HG03439 (cell line): Measurements from ENCODE around the gene PDXDC1.
A peak's percentile ranks its signal among the peaks of the same experiment; 100 is the strongest.
"Not testable (repeated sequence)": the region's sequence is repeated elsewhere in the genome, so short reads cannot be mapped to it uniquely, and the experiment has no call there.

Experiments used
- ATAC-seq: cut with Tn5 transposase; IDR thresholded peaks from one replicate; pipeline ENCODE4 v1.9.1; 2021; ENCODE audit warnings: mild to moderate bottlenecking, moderate library complexity; ENCODE audit not compliant: unreplicated experiment

Gene PDXDC1

DNA sequence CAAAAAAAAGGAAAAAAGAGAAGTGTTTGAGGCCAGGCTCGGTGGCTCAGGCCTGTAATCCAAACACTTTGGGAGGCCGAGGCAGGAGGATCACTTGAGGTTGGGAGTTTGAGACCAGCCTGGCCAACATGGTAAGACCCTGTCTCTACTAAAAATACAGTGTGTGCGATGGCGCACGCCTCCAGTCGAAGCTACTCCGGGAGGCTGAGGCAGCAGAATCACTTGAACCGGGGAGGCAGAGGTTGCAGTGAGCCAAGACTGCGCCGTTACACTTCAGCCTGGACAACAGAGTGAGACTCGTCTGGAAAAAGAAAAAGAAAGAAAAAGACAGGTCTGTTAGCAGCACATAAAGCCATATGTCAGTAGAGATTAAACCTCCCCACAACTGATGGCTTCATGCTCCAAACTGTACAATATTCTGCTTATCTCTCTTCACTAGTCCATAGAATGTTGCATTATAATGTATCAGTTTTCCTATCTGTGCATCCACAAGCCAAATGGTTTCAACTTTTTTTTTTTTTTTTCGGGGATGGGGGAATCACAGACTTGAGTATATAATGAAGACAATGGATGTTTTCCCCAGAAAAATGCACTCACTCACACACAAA, 3.1 kb upstream of the PDXDC1 start:
- ATAC-seq, result not testable (repeated sequence)

DNA sequence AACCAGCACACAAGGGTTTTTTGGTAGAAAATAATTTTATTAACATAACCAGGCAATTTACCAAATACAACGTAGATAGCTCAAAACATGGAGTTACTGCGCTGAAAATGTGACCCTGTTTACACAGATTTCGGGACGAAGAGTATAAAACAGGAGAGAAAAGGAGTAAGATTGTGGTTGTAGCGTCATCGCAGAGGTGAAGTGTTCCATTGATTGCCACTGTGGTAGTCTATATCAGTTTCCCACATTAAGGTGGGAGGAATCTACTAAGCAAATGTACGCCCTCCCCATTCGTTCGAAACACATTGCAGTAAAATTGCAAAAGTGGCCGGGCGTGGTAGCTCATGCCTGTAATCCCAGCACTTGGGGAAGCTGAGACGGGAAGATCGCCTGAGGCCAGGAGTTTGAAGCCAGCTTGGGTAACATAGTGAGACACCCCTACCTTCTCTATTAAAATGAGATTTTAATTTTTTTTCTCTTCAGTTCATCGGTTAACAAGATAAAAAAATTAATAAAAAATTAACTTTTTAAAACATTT, 972 bp upstream of the PDXDC1 start:
- ATAC-seq, result not testable (repeated sequence)

DNA sequence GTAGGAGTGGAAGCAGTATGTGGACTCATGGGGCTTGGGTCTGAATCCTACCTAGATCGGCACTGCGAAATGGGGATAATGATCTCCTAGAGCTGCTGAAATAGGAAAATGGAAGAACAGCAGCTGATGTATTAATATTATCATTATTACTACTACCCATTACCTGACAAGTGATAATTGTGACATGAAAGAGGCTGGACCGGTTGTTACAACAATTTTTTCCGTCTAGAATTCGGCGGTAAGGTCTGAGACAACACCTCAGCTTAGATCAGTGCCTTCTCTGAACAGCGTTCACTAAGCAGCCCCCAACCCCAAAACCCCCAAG, 533 bp upstream of the PDXDC1 start:
- not testable (repeated sequence) for ATAC-seq

DNA sequence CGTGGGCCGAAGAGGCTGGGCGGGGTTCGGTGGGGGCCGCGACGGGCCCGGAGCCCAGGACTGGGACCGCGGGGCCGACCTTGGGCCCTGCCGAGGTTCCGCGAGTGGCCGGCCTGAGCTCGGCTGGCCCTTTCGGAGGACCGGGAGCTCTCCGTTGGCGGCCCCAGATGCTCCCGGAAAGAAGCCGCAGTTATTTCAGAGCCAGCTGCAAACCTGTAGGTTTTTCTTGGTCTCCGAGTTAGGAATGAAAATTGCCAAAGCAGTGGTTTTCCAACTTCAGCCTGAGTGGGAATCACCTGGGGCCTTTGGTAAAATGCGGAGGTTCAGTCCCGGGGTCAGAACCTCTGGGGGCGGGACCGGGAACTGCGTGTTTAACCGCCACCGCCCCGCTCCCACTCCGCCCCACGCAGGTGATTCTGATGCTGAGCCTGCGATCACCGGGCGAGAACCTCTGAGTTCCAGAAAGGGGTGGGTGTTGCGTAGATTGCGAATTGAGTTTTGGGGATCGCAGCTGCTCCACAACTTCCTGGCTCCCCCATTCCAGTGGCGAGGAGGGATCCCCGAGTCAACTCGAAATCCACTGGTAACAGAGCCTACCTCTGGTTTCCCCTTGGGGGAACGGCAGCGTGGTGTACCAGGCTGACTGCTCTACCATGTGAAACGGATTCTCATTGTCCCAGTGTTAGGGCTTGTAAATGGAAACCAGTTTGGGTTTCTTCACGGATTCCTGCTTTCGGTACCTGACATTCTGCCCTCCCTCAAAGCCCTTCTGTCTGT, 780 bp downstream of the PDXDC1 start:
- peak; percentile 21 for ATAC-seq

DNA sequence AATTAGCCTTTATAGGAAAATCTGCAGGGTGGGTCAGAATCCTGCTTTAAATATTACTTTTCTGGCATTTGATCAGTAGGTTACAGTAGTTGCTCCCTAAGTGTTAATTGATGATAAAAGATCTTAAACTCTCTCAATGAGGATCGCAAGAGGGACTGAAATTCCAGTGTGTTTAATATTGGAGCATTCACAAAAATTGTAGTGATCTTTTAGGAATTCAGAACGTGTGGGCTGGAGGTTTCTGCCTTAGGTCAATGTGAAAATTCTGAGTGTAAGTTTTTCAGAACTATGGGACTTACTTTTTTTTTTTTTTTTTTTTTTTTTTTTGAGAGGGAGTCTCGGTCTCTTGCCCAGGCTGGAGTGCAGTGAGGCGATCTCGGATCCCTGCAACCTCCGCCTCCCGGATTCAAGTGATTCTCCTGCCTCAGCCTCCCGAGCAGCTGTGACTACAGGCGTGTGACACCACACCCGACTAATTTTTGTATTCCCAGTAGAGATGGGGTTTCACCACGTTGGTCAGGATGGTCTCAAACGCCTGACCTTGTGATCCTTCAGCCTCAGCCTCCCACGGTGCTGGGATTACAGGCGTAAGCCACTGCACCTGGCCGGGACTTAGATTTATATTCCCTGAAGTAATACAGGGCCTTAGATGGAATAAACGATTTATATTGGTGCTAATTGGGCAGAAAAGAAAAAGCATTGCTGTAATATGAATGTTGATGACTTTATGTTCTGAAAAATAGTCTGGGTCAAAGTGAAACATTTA, 2.3 kb downstream of the PDXDC1 start:
- not testable (repeated sequence) for ATAC-seq

DNA sequence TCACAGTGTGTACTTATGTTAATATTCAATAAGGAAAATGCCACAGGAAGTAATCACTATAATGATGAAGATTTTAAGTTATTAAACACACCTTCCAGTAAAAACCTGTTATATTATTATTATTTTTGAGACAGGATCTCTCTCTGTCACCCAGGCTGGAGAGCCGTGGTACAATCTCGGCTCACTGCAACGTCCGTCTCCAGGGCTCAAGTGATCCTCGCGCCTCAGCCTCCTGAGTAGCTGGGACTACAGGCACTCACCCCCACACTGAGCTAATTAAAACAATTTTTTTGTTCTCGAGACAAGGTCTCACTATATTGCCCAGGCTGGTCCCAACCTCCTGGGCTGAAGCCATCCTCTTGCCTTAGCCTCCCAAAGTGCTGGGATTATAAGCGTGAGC, 3.5 kb downstream of the PDXDC1 start:
- not testable (repeated sequence) for ATAC-seq

DNA sequence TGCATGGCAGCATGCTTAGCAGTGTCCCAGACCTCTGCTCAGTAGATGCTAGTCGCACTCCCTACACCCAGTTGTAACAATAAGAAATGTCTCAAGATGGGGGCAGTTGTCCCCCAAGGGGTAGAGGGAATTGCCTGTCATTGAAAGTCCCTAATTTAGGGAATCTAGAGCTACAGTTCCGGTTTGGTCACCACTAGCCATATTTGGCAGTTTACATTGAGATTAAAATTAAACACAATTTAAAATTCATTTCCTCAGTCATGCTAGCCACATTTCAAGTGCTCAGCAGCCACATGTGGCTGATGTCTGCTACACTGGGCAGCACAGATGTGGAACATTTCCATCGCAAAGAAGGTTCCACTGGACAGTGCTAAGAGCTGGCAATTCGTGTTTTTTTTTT, 4.1 kb downstream of the PDXDC1 start:
- not testable (repeated sequence) for ATAC-seq

DNA sequence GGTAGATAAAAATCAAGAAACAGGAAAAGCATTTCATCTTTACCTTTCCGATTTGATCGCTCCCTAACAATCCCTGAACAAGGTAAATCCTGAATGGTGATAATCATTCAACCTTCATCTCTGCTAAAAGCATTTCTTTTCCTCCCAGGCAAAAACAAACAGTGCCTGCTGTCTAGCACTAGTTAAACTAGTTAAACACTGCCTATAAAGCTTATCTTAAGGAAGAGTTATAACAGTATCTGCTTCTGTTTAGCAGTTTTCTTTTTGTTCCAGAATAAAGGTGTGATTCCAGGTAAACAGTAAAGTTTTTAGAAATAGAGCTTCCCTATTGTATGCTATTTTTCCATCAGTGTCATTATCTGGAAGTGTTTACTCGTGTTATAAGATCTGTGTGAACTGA, 6.4 kb downstream of the PDXDC1 start:
- ATAC-seq, result not testable (repeated sequence)

DNA sequence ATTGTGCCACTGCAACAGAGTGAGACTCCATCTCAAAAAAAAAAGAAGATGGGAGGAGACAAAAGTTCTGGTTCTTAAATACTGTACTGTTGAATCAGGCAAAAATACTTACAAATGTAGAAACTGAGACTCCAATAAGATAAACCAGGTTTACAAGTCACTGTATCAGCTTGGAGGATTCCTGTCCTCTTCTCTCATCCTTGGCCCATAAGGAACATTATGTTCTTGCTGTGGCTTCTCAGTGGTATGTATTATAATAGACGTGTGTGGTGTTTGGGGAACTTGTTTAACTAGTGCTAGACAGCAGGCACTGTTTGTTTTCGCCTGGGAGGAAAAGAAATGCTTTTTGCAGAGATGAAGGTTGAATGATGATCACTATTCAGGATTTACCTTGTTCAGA, 7.7 kb downstream of the PDXDC1 start:
- not testable (repeated sequence) for ATAC-seq

DNA sequence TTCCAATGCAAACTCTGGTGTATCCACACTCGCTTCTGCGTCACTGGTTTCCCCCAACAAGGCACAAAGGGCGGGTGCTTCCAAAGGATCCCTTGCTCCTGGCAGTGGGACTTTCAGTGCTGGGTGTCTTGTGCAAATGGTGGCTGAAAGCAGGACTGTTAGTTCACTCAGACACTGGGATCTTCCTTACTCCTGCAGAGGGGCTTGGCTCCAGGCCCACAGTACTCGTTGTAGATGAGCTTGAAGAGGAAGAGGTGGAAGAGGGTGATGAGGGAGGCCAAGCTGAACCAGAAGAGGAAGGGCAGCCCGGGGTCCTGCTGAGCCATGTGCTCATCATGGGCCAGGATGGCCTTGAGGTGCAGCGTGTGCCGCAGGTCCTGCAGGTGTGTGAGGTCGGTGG, 13.3 kb downstream of the PDXDC1 start:
- ATAC-seq, result not testable (repeated sequence)

DNA sequence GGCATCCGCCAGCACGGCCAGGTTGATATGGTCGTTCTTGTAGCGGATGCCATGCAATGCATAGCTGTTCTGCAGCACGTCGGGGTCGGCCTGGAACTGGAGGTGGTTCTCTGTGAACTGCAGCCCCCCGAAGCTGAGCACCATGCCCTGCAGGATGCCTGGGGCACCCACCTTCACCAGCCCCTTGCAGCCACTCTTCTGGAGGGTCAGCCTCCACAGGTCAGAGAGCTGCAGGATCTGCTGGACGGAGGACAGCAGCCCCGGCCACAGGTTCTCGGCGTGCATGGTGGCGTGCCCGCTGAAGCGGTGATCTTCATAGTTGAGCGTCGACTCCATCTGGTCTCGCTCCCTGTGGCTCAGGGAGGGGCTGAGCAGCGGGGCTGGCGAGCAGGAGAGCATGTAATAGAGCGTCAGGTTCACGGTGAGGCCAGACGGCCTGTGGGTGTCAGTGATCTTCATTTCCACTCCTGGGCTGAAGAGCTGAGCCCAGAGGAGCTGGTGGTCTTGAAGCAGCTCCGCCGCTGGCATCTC, 13.9 kb downstream of the PDXDC1 start:
- ATAC-seq, result not testable (repeated sequence)

DNA sequence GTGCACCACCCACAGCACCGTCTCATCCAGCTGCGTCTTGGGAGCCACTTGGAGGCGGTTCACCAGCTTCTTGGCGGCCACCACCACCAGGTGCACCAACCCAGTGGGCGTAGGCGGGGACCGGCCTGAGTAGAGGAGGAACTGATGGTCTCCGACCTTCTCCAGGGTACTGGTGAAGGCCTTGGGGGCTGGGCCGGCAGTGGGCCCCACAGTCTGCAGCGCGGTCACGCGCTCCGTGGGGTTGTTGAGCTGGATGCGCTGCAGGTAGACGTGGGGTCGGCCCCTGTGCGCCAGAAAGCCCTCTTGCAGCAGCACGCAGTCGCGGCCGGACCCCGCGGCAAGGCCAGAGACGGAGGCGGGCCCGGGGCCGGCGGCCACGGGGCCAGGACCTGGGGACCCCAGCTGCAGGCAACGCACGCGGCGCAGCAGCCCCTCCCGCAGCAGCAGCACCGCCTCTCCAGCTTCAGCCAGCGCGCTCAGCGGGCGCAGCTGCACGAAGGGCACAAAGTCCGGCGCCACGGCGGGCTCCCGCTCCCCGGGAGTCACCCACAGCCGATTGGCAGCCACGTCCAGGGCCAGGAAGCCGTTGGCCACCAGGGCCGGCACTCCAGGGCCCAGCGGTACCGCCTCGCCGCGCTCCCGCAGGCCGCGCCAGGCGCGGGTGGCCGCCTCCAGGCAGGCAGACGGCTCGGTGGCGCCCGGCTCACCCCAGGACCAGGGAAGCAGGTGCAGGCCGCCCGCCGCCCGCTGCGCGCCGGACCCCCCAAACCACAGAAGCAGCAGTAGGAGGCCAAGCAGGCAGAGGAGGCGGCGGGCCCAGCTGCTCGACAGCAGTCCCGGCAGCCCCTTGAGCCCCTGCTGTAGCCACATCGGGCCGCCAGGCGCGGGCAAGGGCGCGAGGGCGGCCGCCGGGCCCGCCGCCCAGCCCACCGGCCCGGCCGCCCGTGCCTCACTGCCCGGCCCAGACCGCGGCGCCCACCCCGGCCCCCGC, 14.8 kb downstream of the PDXDC1 start:
- ATAC-seq, result not testable (repeated sequence)

DNA sequence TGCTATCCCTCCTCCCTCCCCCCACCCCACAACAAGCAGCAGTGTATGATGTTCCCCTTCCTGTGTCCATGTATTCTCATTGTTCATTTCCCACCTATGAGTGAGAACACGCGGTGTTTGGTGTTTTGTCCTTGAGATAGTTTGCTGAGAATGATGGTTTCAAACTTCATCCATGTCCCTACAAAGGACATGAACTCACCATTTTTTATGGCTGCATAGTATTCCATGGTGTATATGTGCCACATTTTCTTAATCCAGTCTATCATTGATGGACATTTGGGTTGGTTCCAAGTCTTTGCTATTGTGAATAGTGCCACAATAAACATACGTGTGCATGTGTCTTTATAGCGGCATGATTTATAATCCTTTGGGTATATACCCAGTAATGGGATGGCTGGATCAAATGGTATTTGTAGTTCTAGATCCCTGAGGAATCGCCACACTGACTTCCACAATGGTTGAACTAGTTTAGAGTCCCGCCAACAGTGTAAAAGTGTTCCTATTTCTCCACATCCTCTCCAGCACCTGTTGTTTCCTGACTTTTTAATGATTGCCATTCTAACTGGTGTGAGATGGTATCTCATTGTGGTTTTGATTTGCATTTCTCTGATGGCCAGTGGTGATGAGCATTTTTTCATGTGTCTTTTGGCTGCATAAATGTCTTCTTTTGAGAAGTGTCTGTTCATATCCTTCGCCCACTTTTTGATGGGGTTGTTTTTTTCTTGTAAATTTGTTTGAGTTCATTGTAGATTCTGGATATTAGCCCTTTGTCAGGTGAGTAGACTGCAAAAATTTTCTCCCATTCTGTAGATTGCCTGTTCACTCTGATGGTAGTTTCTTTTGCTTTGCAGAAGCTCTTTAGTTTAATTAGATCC, 18.7 kb downstream of the PDXDC1 start:
- not testable (repeated sequence) for ATAC-seq

DNA sequence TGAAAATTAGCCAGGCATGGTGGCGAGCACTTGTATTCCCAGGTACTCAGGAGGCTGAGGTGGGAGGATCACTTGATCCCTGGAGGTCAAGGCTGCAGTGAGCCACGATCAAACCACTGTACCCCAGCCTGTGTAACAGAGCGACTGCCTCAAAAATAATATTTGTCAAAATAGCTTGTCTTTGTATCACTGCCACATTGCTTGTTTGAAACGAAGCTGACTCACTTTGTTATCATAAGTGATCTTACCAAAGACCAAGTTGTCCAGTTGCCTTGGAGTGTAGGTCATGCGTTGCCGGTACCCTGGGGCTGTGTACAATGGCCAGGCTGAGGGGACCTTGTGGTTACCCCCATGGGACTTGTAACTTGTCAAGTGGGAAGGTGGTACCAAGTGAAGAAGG, 21.9 kb downstream of the PDXDC1 start:
- not testable (repeated sequence) for ATAC-seq

DNA sequence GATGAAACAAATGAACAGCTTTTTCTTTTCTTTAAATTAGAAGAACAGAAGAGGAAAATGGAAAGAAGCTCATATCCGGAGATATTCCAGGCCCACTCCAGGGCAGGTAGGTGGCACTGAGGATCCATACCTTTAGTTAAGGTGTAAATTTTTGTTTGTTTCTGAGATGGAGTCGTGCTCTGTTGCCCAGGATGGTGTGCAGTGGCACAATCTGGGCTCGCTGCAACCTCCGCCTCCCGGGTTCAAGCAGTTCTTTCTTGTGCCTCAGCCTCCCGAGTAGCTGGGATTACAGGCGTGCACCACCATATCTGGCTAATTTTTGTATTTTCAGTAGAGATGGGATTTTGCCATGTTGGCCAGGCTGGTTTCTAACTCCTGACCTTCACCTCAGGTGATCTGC, 23.5 kb downstream of the PDXDC1 start:
- not testable (repeated sequence) for ATAC-seq

DNA sequence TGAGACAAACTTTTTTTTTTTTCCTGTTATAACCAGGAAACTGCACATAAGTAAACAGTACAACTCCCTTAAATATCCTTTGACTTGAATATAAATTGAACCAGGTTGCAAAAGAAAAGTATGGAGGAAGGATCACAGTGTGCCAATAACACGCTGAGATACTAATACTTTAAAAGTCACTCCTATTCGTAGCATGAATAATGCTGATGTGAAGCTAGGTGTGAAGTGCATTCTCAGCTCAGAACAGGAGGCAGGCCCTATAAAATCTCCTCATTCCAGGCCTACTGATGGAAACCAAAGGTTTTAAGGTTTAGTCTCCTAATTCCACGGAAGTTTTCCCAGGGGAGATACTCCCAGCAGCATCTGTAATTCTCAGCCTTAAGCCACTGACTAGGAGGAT, 25.0 kb downstream of the PDXDC1 start:
- not testable (repeated sequence) for ATAC-seq

DNA sequence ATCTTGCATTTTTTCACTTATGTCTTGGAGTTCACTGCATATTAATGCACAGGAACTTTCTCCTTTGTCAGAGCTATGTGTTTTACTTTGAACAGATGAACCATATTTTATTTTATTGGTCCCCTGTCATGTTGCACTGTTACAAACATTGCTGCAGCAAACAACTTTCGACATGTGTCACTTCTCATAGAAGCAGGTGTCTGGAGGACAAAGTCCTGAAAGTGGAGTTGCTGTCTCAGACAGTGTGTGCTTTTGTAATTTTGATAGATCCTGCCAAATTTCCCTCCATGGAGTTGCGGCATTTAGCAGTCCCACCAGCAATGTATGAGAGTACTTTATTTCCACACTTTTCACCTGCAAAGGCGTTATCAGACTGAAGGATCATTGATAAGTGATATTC, 27.6 kb downstream of the PDXDC1 start:
- not testable (repeated sequence) for ATAC-seq

DNA sequence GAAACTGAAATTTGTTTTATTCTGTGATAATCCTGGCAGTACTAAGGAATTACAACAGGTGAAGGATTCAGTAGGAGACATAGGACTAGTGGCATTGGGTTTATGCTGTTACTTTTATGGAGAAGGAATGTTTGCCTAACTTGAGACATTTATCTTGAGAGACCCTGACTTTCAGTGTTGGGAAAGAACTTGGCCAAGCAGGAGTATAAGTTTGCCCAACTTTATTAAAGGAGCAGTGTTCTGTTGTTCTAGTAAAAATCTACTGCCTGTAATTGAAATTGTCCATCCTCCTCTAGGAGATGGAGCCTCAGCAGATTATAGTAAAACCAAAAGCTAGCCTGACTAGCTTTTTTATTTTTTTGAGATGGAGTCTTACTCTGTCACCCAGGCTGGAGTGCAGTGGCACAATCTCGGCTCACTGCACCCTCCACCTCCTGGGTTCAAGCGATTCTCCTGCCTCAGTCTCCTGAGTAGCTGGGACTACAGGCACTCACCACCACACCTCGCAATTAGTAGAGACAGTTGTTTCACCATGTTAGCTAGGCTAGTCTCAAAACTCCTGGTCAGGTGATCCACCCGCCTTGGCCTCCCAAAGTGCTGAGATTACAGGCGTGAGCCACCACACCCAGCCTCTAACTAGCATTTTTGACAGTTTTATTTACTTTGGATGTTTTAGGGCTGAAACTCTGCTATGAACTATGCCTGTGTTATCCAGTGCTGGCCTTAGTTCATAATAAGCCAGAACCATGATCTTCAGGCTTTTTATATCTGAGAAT, 30.7 kb downstream of the PDXDC1 start:
- ATAC-seq, result not testable (repeated sequence)
